ENCODE measurements around the gene SELENOW.
A peak's percentile ranks its signal among the peaks of the same experiment; 100 is the strongest.
"Not testable (repeated sequence)": the region's sequence is repeated elsewhere in the genome, so short reads cannot be mapped to it uniquely, and the experiment has no call there.

Gene SELENOW

GRCh38 chr19:47778049-47778953 lies at the start of gene SELENOW:
SELENOW (plus strand) TSS chr19:47778703; CDS start chr19:47778786, 83 bp downstream.
- peak; percentile 34 for DNase-seq

- DNase-seq: no peak
Measured at GRCh38 chr19:47729468-47729798, 49.1 kb upstream of the SELENOW start.

GRCh38 chr19:47729799-47730520 lies 48.5 kb upstream of the SELENOW start:
- DNase-seq: no peak

GRCh38 chr19:47730521-47730889 lies 48.0 kb upstream of the SELENOW start:
- DNase-seq: no peak

GRCh38 chr19:47730910-47731309 lies 47.6 kb upstream of the SELENOW start:
- DNase-seq: no peak

GRCh38 chr19:47735131-47735530 lies 43.4 kb upstream of the SELENOW start:
- no peak for DNase-seq

- DNase-seq: no peak
Measured at GRCh38 chr19:47740866-47741519, 37.5 kb upstream of the SELENOW start.

- DNase-seq: no peak
Measured at GRCh38 chr19:47741544-47742140, 36.9 kb upstream of the SELENOW start.

- no peak for DNase-seq
Measured at GRCh38 chr19:47742634-47743033, 35.9 kb upstream of the SELENOW start.

- peak; percentile 97 for DNase-seq
Measured at GRCh38 chr19:47745010-47745901, 33.2 kb upstream of the SELENOW start, which contains the start of gene NOP53. NOP53 (plus strand) TSS chr19:47745546; CDS start chr19:47745560, 14 bp downstream.

- not testable (repeated sequence) for DNase-seq
Measured at GRCh38 chr19:47746129-47746528, 32.4 kb upstream of the SELENOW start.

- peak; percentile 19 for DNase-seq
Measured at GRCh38 chr19:47749326-47749725, 29.2 kb upstream of the SELENOW start.

- DNase-seq: no peak
Measured at GRCh38 chr19:47750752-47751151, 27.8 kb upstream of the SELENOW start.

- no peak for DNase-seq
Measured at GRCh38 chr19:47752440-47753211, 25.9 kb upstream of the SELENOW start.

GRCh38 chr19:47754206-47755064 lies 24.1 kb upstream of the SELENOW start:
- DNase-seq: no peak

GRCh38 chr19:47755065-47755761 lies 23.3 kb upstream of the SELENOW start:
- DNase-seq: no peak

GRCh38 chr19:47755762-47756626 lies 22.5 kb upstream of the SELENOW start:
- DNase-seq: no peak

- no peak for DNase-seq
Measured at GRCh38 chr19:47756627-47756929, 21.9 kb upstream of the SELENOW start.
